ENCODE results near the gene SLC31A2. TPM values are rescaled to one million over a fixed set of nuclear protein-coding genes. Genes with fewer than 3 reads are reported as not detected.

Gene SLC31A2
- total and polyA plus RNA-seq, 2 donors (not counting 1 experiment from before 2014, with no cell fraction given), result 17.8 TPM

DNA sequence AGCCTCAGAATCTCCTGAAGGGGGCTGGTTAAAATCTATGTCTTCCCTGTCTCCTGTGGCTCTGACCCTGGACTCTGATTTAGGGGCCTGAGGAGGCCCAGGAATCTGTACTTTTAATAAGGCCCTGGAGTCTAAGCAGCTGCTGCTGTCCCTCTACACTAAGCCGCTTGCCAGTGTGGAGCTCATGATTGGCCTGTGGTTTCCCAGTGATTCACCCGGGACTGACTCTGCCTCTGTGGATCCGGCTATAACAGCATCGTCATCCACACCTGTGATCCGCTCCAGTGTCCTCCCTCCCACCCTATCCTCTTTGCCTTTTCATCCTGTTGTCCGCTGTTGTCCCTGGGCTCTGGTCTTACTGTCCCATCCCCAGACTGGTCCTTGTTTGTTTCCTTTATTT lies 3.7 kb downstream of the SLC31A2 start:
- Histone ChIP-seq H3K36me3 (ENCODE audit: control insufficient read depth, insufficient read depth, low read length) (peaks cover under 1% of the 10 kb centered on the region), H3K9me3 (ENCODE audit: control insufficient read depth, insufficient read depth, low read depth, low read length) (no peaks in the 10 kb centered on the region), H3K27ac (ENCODE audit: insufficient read depth, low read length) (no peak overlapping the region), H3K9ac (ENCODE audit: insufficient read depth, low read length) (no peak overlapping the region), H2AFZ (ENCODE audit: low read length) (no peak overlapping the region), H4K20me1 (ENCODE audit: control insufficient read depth, extremely low read depth, insufficient read depth, low read length) (no peaks in the 10 kb centered on the region), H3K4me3 (replicated peaks in 1 of 4; ENCODE audit: control extremely low read depth in 1 of 4, insufficient read depth in 1 of 4, low read depth in 3 of 4, low read length in 4 of 4) (no peak overlapping the region), H3K4me1 (ENCODE audit: control insufficient read depth, extremely low read depth, insufficient read depth, low read length) (peaks cover 5% of the 10 kb centered on the region), H3K4me2 (ENCODE audit: extremely low read depth, insufficient read depth, low read length) (no peak overlapping the region), H3K27me3 (ENCODE audit: control insufficient read depth, insufficient read depth, low read length) (no peaks in the 10 kb centered on the region), H3K79me2 (ENCODE audit: control insufficient read depth, insufficient read depth, low read length) (no peaks in the 10 kb centered on the region)
- no peak for TF ChIP-seq EZH2 (IDR thresholded peaks at IDR 0.05; ENCODE audit: low read length, missing control alignments)
- TF ChIP-seq, protein P1, sequence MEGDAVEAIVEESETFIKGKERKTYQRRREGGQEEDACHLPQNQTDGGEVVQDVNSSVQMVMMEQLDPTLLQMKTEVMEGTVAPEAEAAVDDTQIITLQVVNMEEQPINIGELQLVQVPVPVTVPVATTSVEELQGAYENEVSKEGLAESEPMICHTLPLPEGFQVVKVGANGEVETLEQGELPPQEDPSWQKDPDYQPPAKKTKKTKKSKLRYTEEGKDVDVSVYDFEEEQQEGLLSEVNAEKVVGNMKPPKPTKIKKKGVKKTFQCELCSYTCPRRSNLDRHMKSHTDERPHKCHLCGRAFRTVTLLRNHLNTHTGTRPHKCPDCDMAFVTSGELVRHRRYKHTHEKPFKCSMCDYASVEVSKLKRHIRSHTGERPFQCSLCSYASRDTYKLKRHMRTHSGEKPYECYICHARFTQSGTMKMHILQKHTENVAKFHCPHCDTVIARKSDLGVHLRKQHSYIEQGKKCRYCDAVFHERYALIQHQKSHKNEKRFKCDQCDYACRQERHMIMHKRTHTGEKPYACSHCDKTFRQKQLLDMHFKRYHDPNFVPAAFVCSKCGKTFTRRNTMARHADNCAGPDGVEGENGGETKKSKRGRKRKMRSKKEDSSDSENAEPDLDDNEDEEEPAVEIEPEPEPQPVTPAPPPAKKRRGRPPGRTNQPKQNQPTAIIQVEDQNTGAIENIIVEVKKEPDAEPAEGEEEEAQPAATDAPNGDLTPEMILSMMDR (conservative IDR thresholded peaks at IDR 0.05 in 1 of 2, IDR thresholded peaks at IDR 0.05 in 1 of 2; ENCODE audit: low read depth in 1 of 2, low read length in 2 of 2), result no peak
- DNase-seq (ENCODE audit: low read depth in 2 of 2), result peak; percentile 65 to 80

- Histone ChIP-seq H3K79me2 (ENCODE audit: control insufficient read depth, insufficient read depth, low read length) (no peaks in the 10 kb centered on the region), H4K20me1 (ENCODE audit: control insufficient read depth, extremely low read depth, insufficient read depth, low read length) (no peaks in the 10 kb centered on the region), H3K36me3 (ENCODE audit: control insufficient read depth, insufficient read depth, low read length) (peaks cover 2% of the 10 kb centered on the region), H3K4me2 (ENCODE audit: extremely low read depth, insufficient read depth, low read length) (no peak overlapping the region), H3K4me3 (replicated peaks in 1 of 4; ENCODE audit: control extremely low read depth in 1 of 4, insufficient read depth in 1 of 4, low read depth in 3 of 4, low read length in 4 of 4) (no peak overlapping the region), H3K9me3 (ENCODE audit: control insufficient read depth, insufficient read depth, low read depth, low read length) (no peaks in the 10 kb centered on the region), H3K9ac (ENCODE audit: insufficient read depth, low read length) (no peak overlapping the region), H3K27ac (ENCODE audit: insufficient read depth, low read length) (no peak overlapping the region), H3K4me1 (ENCODE audit: control insufficient read depth, extremely low read depth, insufficient read depth, low read length) (peaks cover 5% of the 10 kb centered on the region), H2AFZ (ENCODE audit: low read length) (no peak overlapping the region), H3K27me3 (ENCODE audit: control insufficient read depth, insufficient read depth, low read length) (no peaks in the 10 kb centered on the region)
- DNase-seq (ENCODE audit: low read depth in 2 of 2), result peak in 1 of 2 donors; percentile 45
- no peak for TF ChIP-seq EZH2 (IDR thresholded peaks at IDR 0.05; ENCODE audit: low read length, missing control alignments)
- TF ChIP-seq, protein P1 (conservative IDR thresholded peaks at IDR 0.05 in 1 of 2, IDR thresholded peaks at IDR 0.05 in 1 of 2; ENCODE audit: low read depth in 1 of 2, low read length in 2 of 2), result no peak
Observed at GRCh38 chr9:113154946-113155345, 4.1 kb downstream of the SLC31A2 start.

GRCh38 chr9:113155911-113156588 lies 5.2 kb downstream of the SLC31A2 start:
- no peak for DNase-seq (ENCODE audit: low read depth in 2 of 2)
- Histone ChIP-seq H3K4me3 (replicated peaks in 1 of 4; ENCODE audit: control extremely low read depth in 1 of 4, insufficient read depth in 1 of 4, low read depth in 3 of 4, low read length in 4 of 4) (no peak overlapping the region), H3K4me2 (ENCODE audit: extremely low read depth, insufficient read depth, low read length) (no peak overlapping the region), H4K20me1 (ENCODE audit: control insufficient read depth, extremely low read depth, insufficient read depth, low read length) (no peaks in the 10 kb centered on the region), H3K79me2 (ENCODE audit: control insufficient read depth, insufficient read depth, low read length) (no peaks in the 10 kb centered on the region), H3K27ac (ENCODE audit: insufficient read depth, low read length) (no peak overlapping the region), H3K4me1 (ENCODE audit: control insufficient read depth, extremely low read depth, insufficient read depth, low read length) (peaks cover 5% of the 10 kb centered on the region), H2AFZ (ENCODE audit: low read length) (no peak overlapping the region), H3K36me3 (ENCODE audit: control insufficient read depth, insufficient read depth, low read length) (peaks cover 2% of the 10 kb centered on the region), H3K9me3 (ENCODE audit: control insufficient read depth, insufficient read depth, low read depth, low read length) (no peaks in the 10 kb centered on the region), H3K9ac (ENCODE audit: insufficient read depth, low read length) (peak overlapping the region; percentile 5), H3K27me3 (ENCODE audit: control insufficient read depth, insufficient read depth, low read length) (no peaks in the 10 kb centered on the region)
- TF ChIP-seq, protein P1 (conservative IDR thresholded peaks at IDR 0.05 in 1 of 2, IDR thresholded peaks at IDR 0.05 in 1 of 2; ENCODE audit: low read depth in 1 of 2, low read length in 2 of 2), result no peak

Data from fibroblast of lung (primary cell).